ENCODE measurements around the gene NUDT3. TPM values are rescaled to one million over a fixed set of nuclear protein-coding genes. Genes with fewer than 3 reads are reported as not detected.

Gene NUDT3
- total and polyA plus RNA-seq, 9 of the 15 experiments (the other 6 are each of a cell fraction or from before 2014, with no cell fraction given), result 5.4 to 81.2 (median 56.4) TPM

DNA sequence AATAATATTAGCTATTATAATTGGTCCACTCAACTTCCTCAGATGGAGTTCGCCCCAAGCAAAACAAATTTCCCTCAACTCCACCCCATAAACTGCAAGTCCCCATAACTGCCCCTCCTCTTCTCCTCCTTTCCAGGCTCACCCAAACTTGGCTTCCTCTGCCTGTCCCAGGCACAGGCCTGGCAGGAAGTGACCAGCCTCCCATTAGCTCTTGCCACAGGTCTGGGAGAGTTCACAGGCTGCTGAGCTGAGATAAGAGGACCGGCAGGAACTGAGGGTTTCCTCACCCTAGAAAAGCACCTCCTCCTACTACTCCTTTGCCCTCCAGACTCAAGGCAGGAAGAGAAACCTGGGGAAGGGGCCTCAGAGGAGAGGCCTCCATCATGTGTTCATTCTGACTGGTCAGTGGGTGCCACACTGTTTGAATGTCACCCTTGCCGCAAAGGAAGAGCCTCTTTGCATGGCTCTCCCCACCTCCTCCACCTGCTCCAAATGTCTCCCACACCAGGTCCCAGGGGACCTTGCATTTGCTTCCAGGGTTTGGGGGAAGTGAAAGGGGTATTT is 119.1 kb downstream of the NUDT3 start (continued):
- peak; percentile 21; the same call in 1 of the 2 replicates for TF ChIP-seq NR4A1 (CRISPR knock-in tag; IDR thresholded peaks at IDR 0.05)
- peak; percentile 88; the same call in 1 of the 2 replicates for TF ChIP-seq NR4A1 (tag; IDR thresholded peaks at IDR 0.05)
- peak; percentile 90 for TF ChIP-seq ELF4 (CRISPR knock-in tag; IDR thresholded peaks at IDR 0.05)
- peak; percentile 89 for TF ChIP-seq KLF16 (IDR thresholded peaks at IDR 0.05)
- TF ChIP-seq PYGO2 (tag; IDR thresholded peaks at IDR 0.05), result peak; percentile 62; the same call in 1 of the 2 replicates
- TF ChIP-seq MTA1 (IDR thresholded peaks at IDR 0.05; ENCODE audit: borderline replicate concordance), result peak; percentile 83; the same call in 1 of the 2 replicates
- TF ChIP-seq CBFA2T2 (conservative IDR thresholded peaks at IDR 0.05), result peak; percentile 92
- no peak for TF ChIP-seq GABPB2 (CRISPR knock-in tag; conservative IDR thresholded peaks at IDR 0.05)
- peak; percentile 99 for TF ChIP-seq ZFP36 (IDR thresholded peaks at IDR 0.05; ENCODE audit: low read depth, low read length, partially characterized antibody)
- TF ChIP-seq IRF2 (CRISPR knock-in tag; IDR thresholded peaks at IDR 0.05), result no peak
- TF ChIP-seq FOXA1 (IDR thresholded peaks at IDR 0.05; ENCODE audit: borderline replicate concordance), result no peak
- TF ChIP-seq, protein P1, sequence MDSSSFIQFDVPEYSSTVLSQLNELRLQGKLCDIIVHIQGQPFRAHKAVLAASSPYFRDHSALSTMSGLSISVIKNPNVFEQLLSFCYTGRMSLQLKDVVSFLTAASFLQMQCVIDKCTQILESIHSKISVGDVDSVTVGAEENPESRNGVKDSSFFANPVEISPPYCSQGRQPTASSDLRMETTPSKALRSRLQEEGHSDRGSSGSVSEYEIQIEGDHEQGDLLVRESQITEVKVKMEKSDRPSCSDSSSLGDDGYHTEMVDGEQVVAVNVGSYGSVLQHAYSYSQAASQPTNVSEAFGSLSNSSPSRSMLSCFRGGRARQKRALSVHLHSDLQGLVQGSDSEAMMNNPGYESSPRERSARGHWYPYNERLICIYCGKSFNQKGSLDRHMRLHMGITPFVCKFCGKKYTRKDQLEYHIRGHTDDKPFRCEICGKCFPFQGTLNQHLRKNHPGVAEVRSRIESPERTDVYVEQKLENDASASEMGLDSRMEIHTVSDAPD (CRISPR knock-in tag; IDR thresholded peaks at IDR 0.05), result 0 out of 2 replicates have a peak, but pooled peaks have one; percentile 59
- TF ChIP-seq POU5F1 (IDR thresholded peaks at IDR 0.05; ENCODE audit: borderline replicate concordance, low read depth, low read length, partially characterized antibody), result no peak
- TF ChIP-seq, protein P2, sequence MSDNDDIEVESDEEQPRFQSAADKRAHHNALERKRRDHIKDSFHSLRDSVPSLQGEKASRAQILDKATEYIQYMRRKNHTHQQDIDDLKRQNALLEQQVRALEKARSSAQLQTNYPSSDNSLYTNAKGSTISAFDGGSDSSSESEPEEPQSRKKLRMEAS (CRISPR knock-in tag; IDR thresholded peaks at IDR 0.05), result peak; percentile 44; the same call in 1 of the 2 replicates
- 0 out of 2 replicates have a peak, but pooled peaks have one; percentile 52 for TF ChIP-seq MECOM (CRISPR knock-in tag; IDR thresholded peaks at IDR 0.05)
- no peak for TF ChIP-seq NCOA6 (IDR thresholded peaks at IDR 0.05)
- TF ChIP-seq JUND (IDR thresholded peaks at IDR 0.05; ENCODE audit: borderline replicate concordance, low read depth, low read length), result peak; percentile 90
- peak; percentile 86; the same call in 1 of the 3 replicates for TF ChIP-seq JUND (tag; IDR thresholded peaks at IDR 0.05; ENCODE audit: borderline replicate concordance, low read depth, low read length)
- TF ChIP-seq HSF4 (CRISPR knock-in tag; IDR thresholded peaks at IDR 0.05; ENCODE audit: borderline replicate concordance), result peak; percentile 78; the same call in 1 of the 2 replicates
- no peak for TF ChIP-seq KAT8 (IDR thresholded peaks at IDR 0.05; ENCODE audit: low read depth)
- TF ChIP-seq FOXM1 (IDR thresholded peaks at IDR 0.05; ENCODE audit: low read depth), result peak; percentile 77
- no peak for TF ChIP-seq FOXM1 (CRISPR knock-in tag; IDR thresholded peaks at IDR 0.05; ENCODE audit: low read depth)
- TF ChIP-seq, protein P3, sequence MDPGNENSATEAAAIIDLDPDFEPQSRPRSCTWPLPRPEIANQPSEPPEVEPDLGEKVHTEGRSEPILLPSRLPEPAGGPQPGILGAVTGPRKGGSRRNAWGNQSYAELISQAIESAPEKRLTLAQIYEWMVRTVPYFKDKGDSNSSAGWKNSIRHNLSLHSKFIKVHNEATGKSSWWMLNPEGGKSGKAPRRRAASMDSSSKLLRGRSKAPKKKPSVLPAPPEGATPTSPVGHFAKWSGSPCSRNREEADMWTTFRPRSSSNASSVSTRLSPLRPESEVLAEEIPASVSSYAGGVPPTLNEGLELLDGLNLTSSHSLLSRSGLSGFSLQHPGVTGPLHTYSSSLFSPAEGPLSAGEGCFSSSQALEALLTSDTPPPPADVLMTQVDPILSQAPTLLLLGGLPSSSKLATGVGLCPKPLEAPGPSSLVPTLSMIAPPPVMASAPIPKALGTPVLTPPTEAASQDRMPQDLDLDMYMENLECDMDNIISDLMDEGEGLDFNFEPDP (CRISPR knock-in tag; IDR thresholded peaks at IDR 0.05), result no peak
- TF ChIP-seq, protein P4, sequence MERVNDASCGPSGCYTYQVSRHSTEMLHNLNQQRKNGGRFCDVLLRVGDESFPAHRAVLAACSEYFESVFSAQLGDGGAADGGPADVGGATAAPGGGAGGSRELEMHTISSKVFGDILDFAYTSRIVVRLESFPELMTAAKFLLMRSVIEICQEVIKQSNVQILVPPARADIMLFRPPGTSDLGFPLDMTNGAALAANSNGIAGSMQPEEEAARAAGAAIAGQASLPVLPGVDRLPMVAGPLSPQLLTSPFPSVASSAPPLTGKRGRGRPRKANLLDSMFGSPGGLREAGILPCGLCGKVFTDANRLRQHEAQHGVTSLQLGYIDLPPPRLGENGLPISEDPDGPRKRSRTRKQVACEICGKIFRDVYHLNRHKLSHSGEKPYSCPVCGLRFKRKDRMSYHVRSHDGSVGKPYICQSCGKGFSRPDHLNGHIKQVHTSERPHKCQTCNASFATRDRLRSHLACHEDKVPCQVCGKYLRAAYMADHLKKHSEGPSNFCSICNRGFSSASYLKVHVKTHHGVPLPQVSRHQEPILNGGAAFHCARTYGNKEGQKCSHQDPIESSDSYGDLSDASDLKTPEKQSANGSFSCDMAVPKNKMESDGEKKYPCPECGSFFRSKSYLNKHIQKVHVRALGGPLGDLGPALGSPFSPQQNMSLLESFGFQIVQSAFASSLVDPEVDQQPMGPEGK (CRISPR knock-in tag; IDR thresholded peaks at IDR 0.05; ENCODE audit: borderline replicate concordance), result no peak; the same call in 1 of the 2 replicates
- no peak for TF ChIP-seq WHSC1 (IDR thresholded peaks at IDR 0.05; ENCODE audit: low read length)
- TF ChIP-seq NR3C1 (CRISPR knock-in tag; IDR thresholded peaks at IDR 0.05), result no peak
